Muscle layer of duodenum (tissue), 2 donors: ENCODE measurements around the gene CCNQ.

ENCODE experiments used
- H3K27ac ChIP-seq: one replicate; pipeline ENCODE4 v1.7.0; 2013; ENCODE audit warnings: mild to moderate bottlenecking, low read length
- H3K27me3 ChIP-seq: one replicate; pipeline ENCODE4 v1.7.0; 2013; ENCODE audit warnings: low read depth, mild to moderate bottlenecking, control low read depth, low read length
- H3K36me3 ChIP-seq, 2 donors: one replicate each; pipeline ENCODE4 v1.7.0; 2013; ENCODE audit warnings: low read length in 2 of 2, control low read depth in 1 of 2, mild to moderate bottlenecking in 1 of 2; ENCODE audit not compliant: insufficient read depth in 2 of 2, control insufficient read depth in 1 of 2
- H3K4me1 ChIP-seq, 2 donors: one replicate each; pipeline ENCODE4 v1.7.0; 2013; ENCODE audit warnings: low read length in 2 of 2, mild to moderate bottlenecking in 2 of 2, control low read depth in 1 of 2, moderate library complexity in 1 of 2; ENCODE audit not compliant: insufficient read depth in 2 of 2, control insufficient read depth in 1 of 2
- H3K4me3 ChIP-seq, 2 donors: one replicate each; pipeline ENCODE4 v1.7.0; 2013; ENCODE audit warnings: low read length in 2 of 2, low read depth in 1 of 2, mild to moderate bottlenecking in 1 of 2
- H3K9me3 ChIP-seq, 2 donors: one replicate each; pipeline ENCODE4 v1.7.0; 2013; ENCODE audit warnings: low read length in 2 of 2, control low read depth in 1 of 2, mild to moderate bottlenecking in 1 of 2; ENCODE audit not compliant: control insufficient read depth in 1 of 2
- donor health status: healthy.

CCNQ gene

GRCh38 chrX:153626863-153627674 is 28.1 kb upstream of the CCNQ start:
- Histone ChIP-seq H3K27me3 (no peaks in the 10 kb centered on the region), H3K36me3 (no peaks in the 10 kb centered on the region), H3K4me1 (no peaks in the 10 kb centered on the region), H3K4me3 (no peak overlapping the region), H3K27ac (no peak overlapping the region), H3K9me3 (no peaks in the 10 kb centered on the region)

GRCh38 chrX:153626025-153626633 is 27.2 kb upstream of the CCNQ start:
- no peaks in the 10 kb centered on the region for H3K36me3 ChIP-seq
- H3K27me3 ChIP-seq: no peaks in the 10 kb centered on the region
- no peak overlapping the region for H3K4me3 ChIP-seq
- H3K4me1 ChIP-seq: no peaks in the 10 kb centered on the region
- no peak overlapping the region for H3K27ac ChIP-seq
- no peaks in the 10 kb centered on the region for H3K9me3 ChIP-seq

GRCh38 chrX:153625271-153626024 is 26.5 kb upstream of the CCNQ start:
- Histone ChIP-seq H3K36me3 (no peaks in the 10 kb centered on the region), H3K27me3 (no peaks in the 10 kb centered on the region), H3K4me3 (no peak overlapping the region), H3K9me3 (no peaks in the 10 kb centered on the region), H3K27ac (no peak overlapping the region), H3K4me1 (no peaks in the 10 kb centered on the region)

GRCh38 chrX:153624196-153625091 is 25.5 kb upstream of the CCNQ start:
- no peaks in the 10 kb centered on the region for H3K9me3 ChIP-seq
- no peaks in the 10 kb centered on the region for H3K4me1 ChIP-seq
- H3K4me3 ChIP-seq: no peak overlapping the region
- no peaks in the 10 kb centered on the region for H3K36me3 ChIP-seq
- H3K27ac ChIP-seq: no peak overlapping the region
- H3K27me3 ChIP-seq: no peaks in the 10 kb centered on the region

- H3K27ac ChIP-seq: no peak overlapping the region
- H3K9me3 ChIP-seq: no peaks in the 10 kb centered on the region
- H3K27me3 ChIP-seq: no peaks in the 10 kb centered on the region
- H3K4me1 ChIP-seq: no peaks in the 10 kb centered on the region
- H3K36me3 ChIP-seq: no peaks in the 10 kb centered on the region
- H3K4me3 ChIP-seq: no peak overlapping the region
Observed at GRCh38 chrX:153623310-153624029, 24.5 kb upstream of the CCNQ start.

GRCh38 chrX:153622661-153623309 is 23.8 kb upstream of the CCNQ start:
- Histone ChIP-seq H3K27me3 (no peaks in the 10 kb centered on the region), H3K36me3 (no peaks in the 10 kb centered on the region), H3K4me3 (no peak overlapping the region), H3K9me3 (no peaks in the 10 kb centered on the region), H3K27ac (no peak overlapping the region), H3K4me1 (no peaks in the 10 kb centered on the region)

GRCh38 chrX:153621949-153622598 is 23.1 kb upstream of the CCNQ start:
- Histone ChIP-seq H3K4me1 (no peaks in the 10 kb centered on the region), H3K27me3 (no peaks in the 10 kb centered on the region), H3K4me3 (no peak overlapping the region), H3K36me3 (no peaks in the 10 kb centered on the region), H3K9me3 (no peaks in the 10 kb centered on the region), H3K27ac (no peak overlapping the region)

- Histone ChIP-seq H3K4me1 (no peaks in the 10 kb centered on the region), H3K36me3 (no peaks in the 10 kb centered on the region), H3K27me3 (no peaks in the 10 kb centered on the region), H3K27ac (no peak overlapping the region), H3K9me3 (no peaks in the 10 kb centered on the region), H3K4me3 (no peak overlapping the region)
Observed at GRCh38 chrX:153620576-153620975, 21.6 kb upstream of the CCNQ start.

- no peaks in the 10 kb centered on the region for H3K9me3 ChIP-seq
- H3K27me3 ChIP-seq: no peaks in the 10 kb centered on the region
Observed at GRCh38 chrX:153614818-153615217, 15.9 kb upstream of the CCNQ start.

GRCh38 chrX:153612413-153612812 is 13.5 kb upstream of the CCNQ start:
- no peak overlapping the region for H3K4me3 ChIP-seq
- H3K27me3 ChIP-seq: no peaks in the 10 kb centered on the region
- no peak overlapping the region for H3K27ac ChIP-seq
- no peaks in the 10 kb centered on the region for H3K36me3 ChIP-seq
- peaks cover 0 to 5% of the 10 kb centered on the region in 2 donors for H3K4me1 ChIP-seq
- H3K9me3 ChIP-seq: no peaks in the 10 kb centered on the region

More at GRCh38 chrX:153614818-153615217, 15.9 kb upstream of the CCNQ start:
- H3K36me3 ChIP-seq: no peaks in the 10 kb centered on the region
- H3K4me3 ChIP-seq: no peak overlapping the region
- H3K27ac ChIP-seq: no peak overlapping the region
- H3K4me1 ChIP-seq: peaks cover 0 to 5% of the 10 kb centered on the region in 2 donors
